Activated naive CD4-positive, alpha-beta T cell treated with anti-CD3 and anti-CD28 coated beads, Interleukin-2, amount 10 ng/mL, durations not matched to agents 5 hours and 36 hours (primary cell): ENCODE measurements around the gene LTB4R2. TPM values are rescaled to one million over a fixed set of nuclear protein-coding genes. Genes with fewer than 3 reads are reported as not detected.

Experiments used
- total RNA-seq, 2 experiments: library from RNA; stranded (reverse); gene quantifications; one replicate each; pipeline ENCODE4 v1.2.3, GENCODE V29; 2021

Gene LTB4R2, protein sequence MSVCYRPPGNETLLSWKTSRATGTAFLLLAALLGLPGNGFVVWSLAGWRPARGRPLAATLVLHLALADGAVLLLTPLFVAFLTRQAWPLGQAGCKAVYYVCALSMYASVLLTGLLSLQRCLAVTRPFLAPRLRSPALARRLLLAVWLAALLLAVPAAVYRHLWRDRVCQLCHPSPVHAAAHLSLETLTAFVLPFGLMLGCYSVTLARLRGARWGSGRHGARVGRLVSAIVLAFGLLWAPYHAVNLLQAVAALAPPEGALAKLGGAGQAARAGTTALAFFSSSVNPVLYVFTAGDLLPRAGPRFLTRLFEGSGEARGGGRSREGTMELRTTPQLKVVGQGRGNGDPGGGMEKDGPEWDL
- 10 to 100 TPM; 20.8 to 21.0 TPM for total RNA-seq

DNA sequence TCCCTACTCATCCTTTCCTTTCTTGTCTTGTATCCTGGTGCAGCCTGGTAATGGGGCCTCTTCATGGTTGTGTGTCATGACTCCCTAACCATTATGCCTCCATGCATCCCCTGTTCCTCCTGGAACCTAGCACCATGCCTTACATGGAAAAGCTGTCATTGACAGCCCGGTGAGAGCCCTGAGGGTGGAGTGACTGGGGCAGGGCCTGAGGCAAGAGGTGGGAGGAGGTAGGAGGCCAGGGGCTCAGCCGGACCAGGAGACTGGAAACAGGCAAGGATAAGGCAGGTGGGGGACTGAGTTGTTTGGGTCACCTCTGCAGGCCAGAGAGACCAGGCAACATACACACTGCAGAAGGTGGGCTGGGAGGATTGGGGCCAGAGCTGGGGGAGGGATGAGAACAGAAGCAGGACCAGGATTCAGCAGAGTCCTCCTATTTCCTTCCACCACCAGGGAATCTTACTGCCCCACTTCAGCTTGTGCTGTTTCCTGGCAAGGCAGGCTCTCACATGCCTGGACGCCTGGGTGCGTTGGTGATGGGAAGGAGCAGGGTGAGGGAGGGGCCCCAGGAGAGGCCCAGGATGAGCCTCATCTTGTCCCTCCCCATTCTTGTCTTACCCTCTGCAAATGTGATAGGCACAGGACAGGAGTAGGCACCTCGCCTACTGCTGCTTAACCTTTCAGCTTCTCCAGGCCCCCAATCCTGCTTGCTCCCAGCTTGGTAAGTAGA lies at the start of gene LTB4R2:
Gene LTB4R2 (plus strand): TSS at position 603 of the 727 bp plus-strand sequence. CDS start 525 bp downstream, outside the sequence.

GRCh38 chr14:24262821-24263733 lies 46.9 kb upstream of the LTB4R2 start, which contains the start of gene TGM1:
TSS of gene TGM1 (minus strand) at chr14:24263177. CDS start at chr14:24262352, 825 bp downstream.

GRCh38 chr14:24271134-24271833 lies 38.7 kb upstream of the LTB4R2 start, which contains the start of gene RABGGTA:
TSS of gene RABGGTA (minus strand) at chr14:24271597. CDS start at chr14:24271115, 482 bp downstream.

DNA sequence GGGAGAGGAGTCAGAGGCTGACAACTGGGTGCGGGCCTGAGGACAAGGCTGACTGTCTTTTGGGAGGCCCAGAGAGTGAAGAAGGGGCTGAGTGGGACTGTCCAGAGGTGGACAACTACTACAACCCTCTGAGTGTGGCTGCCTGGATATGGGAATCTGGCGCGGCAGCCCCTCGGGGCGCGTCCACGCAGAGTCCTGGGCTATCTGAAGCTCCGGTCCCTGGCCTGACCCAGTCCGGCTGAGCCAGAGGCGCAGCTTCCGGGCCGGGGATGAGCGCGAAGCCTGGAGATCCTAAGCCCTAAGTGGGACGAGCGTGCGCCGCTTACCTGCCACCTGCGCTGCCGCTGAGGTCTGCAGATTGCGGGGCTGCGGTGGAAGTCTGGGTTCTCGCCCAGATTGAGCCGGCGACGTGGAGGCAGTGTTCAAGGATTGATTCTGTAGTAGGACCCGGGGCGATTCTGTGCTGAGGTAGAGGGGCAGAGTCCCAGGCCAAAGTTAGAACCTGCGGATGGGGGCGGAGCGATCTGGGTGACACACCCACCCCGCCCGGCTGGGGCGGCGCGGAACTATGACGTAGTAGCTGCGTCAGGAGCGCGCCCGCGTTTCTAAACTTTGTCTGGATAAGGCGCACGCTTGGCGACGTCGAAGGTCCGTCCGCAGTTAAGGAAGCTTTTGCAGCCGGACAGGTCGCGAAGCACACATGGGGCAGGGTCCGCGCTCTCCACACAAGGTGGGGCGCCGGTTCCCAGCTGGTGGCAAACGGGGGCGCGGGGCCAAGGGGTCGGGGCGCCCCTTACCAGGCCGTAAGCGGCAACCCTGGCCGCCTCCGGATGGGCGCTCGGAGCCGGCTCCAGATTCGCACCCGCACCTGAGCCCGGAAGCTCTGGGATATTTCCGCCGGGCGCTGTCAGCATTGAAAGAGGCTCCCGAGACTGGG lies 10.4 kb upstream of the LTB4R2 start, which contains the start of the genes DHRS1 and NOP9:
Gene DHRS1 (minus strand): TSS at position 526 of the 937 bp plus-strand sequence. CDS start 674 bp downstream, outside the sequence.
Gene NOP9 (plus strand): TSS at position 596 of the 937 bp plus-strand sequence. CDS start 105 bp downstream, at position 701.

DNA sequence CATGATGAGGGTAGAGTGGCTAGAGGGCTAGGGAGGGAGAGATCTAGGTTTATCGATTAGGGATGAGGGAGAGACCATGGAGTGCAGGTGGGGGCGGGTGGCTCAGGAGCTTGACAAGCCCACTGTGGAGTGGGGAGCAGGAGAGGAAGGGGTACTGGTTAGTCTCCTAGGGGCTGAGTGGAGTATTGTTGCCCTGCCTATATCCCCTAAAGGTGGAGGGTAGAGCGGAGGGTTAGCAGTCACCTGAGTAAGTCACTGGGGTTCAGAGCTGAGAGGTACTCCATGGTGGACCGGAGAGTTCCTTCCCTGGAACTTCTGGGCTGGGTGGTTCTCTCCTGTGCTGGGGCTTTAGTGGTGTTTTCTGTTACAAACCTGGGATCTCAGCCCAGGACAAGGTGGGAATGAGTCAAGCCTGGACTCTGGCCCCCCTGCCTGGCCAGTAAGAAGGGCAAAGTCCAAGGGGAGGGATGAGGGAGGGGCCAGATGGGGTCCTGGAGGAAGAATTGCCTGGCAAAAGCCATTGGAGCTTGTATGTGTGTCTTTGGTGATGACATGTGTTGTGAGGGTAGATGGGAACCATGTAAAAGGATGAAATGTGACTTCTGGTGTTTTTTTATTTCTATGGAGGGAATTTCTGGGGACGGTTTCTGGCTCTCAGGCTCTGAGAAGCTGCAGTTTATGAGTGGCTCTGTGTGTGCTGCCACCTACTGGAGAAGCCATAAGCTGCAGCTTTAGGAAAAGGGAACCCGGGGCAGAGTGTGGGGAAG lies 2.2 kb upstream of the LTB4R2 start, which contains the start of gene CIDEB:
Gene CIDEB (minus strand): TSS at position 403 of the 767 bp plus-strand sequence. CDS start 119 bp downstream, at position 284.

GRCh38 chr14:24310646-24311604 lies 985 bp downstream of the LTB4R2 start, which contains the start of gene LTB4R:
TSS of gene LTB4R (plus strand) at chr14:24311502. CDS start at chr14:24315652, 4,150 bp downstream.

DNA sequence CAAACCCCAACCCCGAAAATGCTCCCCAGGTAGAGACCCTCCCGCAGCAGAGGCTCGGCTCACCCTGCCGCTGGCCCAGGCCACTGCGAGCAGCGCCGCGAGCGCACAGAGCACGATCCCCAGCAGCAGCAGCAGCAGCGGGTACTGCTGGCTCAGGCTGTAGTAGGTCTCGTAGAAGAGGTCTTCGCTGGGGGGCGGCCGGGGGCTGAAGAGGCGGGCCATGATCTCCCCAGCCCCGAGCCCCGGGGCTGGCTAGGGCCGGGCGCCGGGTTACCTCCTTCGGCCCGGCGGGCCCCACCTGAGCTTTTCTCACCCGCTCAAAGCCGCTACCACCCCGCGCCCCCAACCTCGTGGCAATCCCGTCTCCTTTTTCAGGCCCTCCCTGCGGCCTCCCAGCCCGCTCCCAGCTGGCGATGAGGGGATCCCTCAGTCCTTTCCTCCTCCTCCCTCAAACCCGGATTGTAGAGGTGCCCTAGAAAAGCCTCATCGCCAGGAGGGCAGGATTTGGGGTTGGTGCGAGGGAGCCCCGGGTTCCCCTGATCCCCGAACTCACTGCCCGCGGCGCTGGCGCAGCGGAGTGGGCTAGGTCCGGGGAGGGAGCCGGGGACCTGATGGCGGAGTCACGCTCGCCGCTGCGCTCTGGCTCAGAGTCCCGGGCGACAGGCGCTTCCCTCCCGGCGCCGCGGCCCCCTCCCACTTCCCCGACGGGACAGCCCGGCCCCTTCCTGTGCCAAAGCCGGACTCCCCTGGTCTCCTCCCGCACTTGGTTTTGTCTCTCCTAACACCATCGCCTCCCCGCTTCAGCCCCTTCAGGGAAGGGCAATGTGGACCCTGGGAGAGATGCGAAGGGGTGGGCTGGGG lies 24.7 kb downstream of the LTB4R2 start, which contains the start of gene ADCY4:
Gene ADCY4 (minus strand): TSS at position 641 of the 861 bp plus-strand sequence. CDS start 419 bp downstream, at position 222.

GRCh38 chr14:24339284-24340151 lies 29.6 kb downstream of the LTB4R2 start, which contains the start of gene RIPK3:
TSS of gene RIPK3 (minus strand) at chr14:24339991. CDS start at chr14:24339826, 165 bp downstream.

Other genes with a start within 250 kb of the LTB4R2 start
- gene CPNE6, start 238.6 kb upstream of the LTB4R2 start, total RNA-seq = not detected
- gene PCK2, start 215.8 kb upstream of the LTB4R2 start, total RNA-seq = 10 to 100 TPM; 53.5 to 54.5 TPM
- 100 to 1,000 TPM; 101 TPM for gene DCAF11, start 195.4 kb upstream of the LTB4R2 start, total RNA-seq
- gene NRL, start 195.2 kb upstream of the LTB4R2 start, total RNA-seq = 1 to 10 TPM; 3.0 to 3.1 TPM
- 1 to 10 TPM; 1.4 to 1.5 TPM for gene FITM1, start 179.5 kb upstream of the LTB4R2 start, total RNA-seq
- 100 to 1,000 TPM; 453 to 473 TPM for gene PSME1, start 173.9 kb upstream of the LTB4R2 start, total RNA-seq
- gene EMC9, start 168.5 kb upstream of the LTB4R2 start, total RNA-seq = 10 to 100 TPM; 30.9 to 34.8 TPM
- 100 to 1,000 TPM; 386 to 389 TPM for gene PSME2, start 163.5 kb upstream of the LTB4R2 start, total RNA-seq
- 100 to 1,000 TPM; 108 to 111 TPM for gene RNF31, start 162.6 kb upstream of the LTB4R2 start, total RNA-seq
- gene IRF9, start 148.9 kb upstream of the LTB4R2 start, total RNA-seq = 100 to 1,000 TPM; 223 to 232 TPM
- 10 to 100 TPM; 48.9 to 49.8 TPM for gene REC8, start 138.1 kb upstream of the LTB4R2 start, total RNA-seq
- gene IPO4, start 121.3 kb upstream of the LTB4R2 start, total RNA-seq = 10 to 100 TPM; 42.4 to 43.3 TPM
- gene TM9SF1, start 114.7 kb upstream of the LTB4R2 start, total RNA-seq = 10 to 100 TPM; 32.2 to 32.3 TPM
- gene TSSK4, start 104.4 kb upstream of the LTB4R2 start, total RNA-seq = under 1 TPM; 0.34 to 0.60 TPM
- gene CHMP4A, start 96.7 kb upstream of the LTB4R2 start, total RNA-seq = 10 to 100 TPM; 85.1 to 89.0 TPM
- gene MDP1, start 94.1 kb upstream of the LTB4R2 start, total RNA-seq = 10 to 100 TPM; 16.0 to 17.1 TPM
- gene NEDD8, start 77.8 kb upstream of the LTB4R2 start, total RNA-seq = 100 to 1,000 TPM; 164 to 175 TPM
- gene GMPR2, start 77.2 kb upstream of the LTB4R2 start, total RNA-seq = 10 to 100 TPM; 67.8 to 70.1 TPM
- gene TINF2, start 67.5 kb upstream of the LTB4R2 start, total RNA-seq = 100 to 1,000 TPM; 120 to 130 TPM
- gene TGM1, start 47.0 kb upstream of the LTB4R2 start, total RNA-seq = 1 to 10 TPM; 3.3 to 4.5 TPM
- 10 to 100 TPM; 42.3 to 44.3 TPM for gene RABGGTA, start 38.5 kb upstream of the LTB4R2 start, total RNA-seq
- gene DHRS1, start 10.4 kb upstream of the LTB4R2 start, total RNA-seq = 10 to 100 TPM; 32.0 to 36.6 TPM
- 10 to 100 TPM; 30.7 to 30.9 TPM for gene NOP9, start 10.3 kb upstream of the LTB4R2 start, total RNA-seq
- 10 to 100 TPM; 29.0 to 30.2 TPM for gene CIDEB, start 2.2 kb upstream of the LTB4R2 start, total RNA-seq
- 10 to 100 TPM; 24.9 to 28.5 TPM for gene LTB4R, start 1.4 kb downstream of the LTB4R2 start, total RNA-seq
- 1 to 10 TPM; 3.8 to 4.5 TPM for gene ADCY4, start 24.9 kb downstream of the LTB4R2 start, total RNA-seq
- 10 to 100 TPM; 35.0 to 36.5 TPM for gene RIPK3, start 29.9 kb downstream of the LTB4R2 start, total RNA-seq
- not detected for gene NFATC4, start 58.0 kb downstream of the LTB4R2 start, total RNA-seq
- gene NYNRIN, start 88.9 kb downstream of the LTB4R2 start, total RNA-seq = under 1 TPM; 0.10 to 0.26 TPM
- gene CBLN3, start 119.5 kb downstream of the LTB4R2 start, total RNA-seq = 1 to 10 TPM; 4.5 to 6.6 TPM
- 10 to 100 TPM; 75.8 to 78.6 TPM for gene KHNYN, start 119.8 kb downstream of the LTB4R2 start, total RNA-seq
- gene SDR39U1, start 132.6 kb downstream of the LTB4R2 start, total RNA-seq = 10 to 100 TPM; 70.3 to 75.4 TPM
- not detected for gene CMA1, start 198.1 kb downstream of the LTB4R2 start, total RNA-seq